Activated CD4-positive, alpha-beta memory T cell treated with anti-CD3 and anti-CD28 coated beads, Interleukin-2, amount 10 ng/mL, durations not matched to agents 7 days and 5 days (primary cell): ENCODE results near the gene SIAH3. TPM values are rescaled to one million over a fixed set of nuclear protein-coding genes. Genes with fewer than 3 reads are reported as not detected.

ENCODE experiments used
- CTCF ChIA-PET: fragments of 350-600 bp; sonication (Branson Sonifier 250); formaldehyde crosslinking; loops from one replicate; lab custom pipeline; 2021; ENCODE audit warnings: antibody characterized with exemption, inconsistent platforms; lab: Charles Lee
- POLR2A ChIA-PET: fragments of 350-600 bp; sonication (Branson Sonifier 250); formaldehyde crosslinking; loops from one replicate; lab custom pipeline; 2021; ENCODE audit warnings: antibody characterized with exemption; lab: Charles Lee
- DNase-seq: peaks from one replicate; pipeline ENCODE4 v3.0.0-alpha.2; 2020
- H3K27ac Mint-ChIP-seq: one replicate; pipeline ENCODE4 v1.8.0; 2021; ENCODE audit warnings: mild to moderate bottlenecking, mixed read lengths
- H3K27me3 Mint-ChIP-seq: one replicate; pipeline ENCODE4 v1.8.0; 2021; ENCODE audit warnings: mixed read lengths
- H3K36me3 Mint-ChIP-seq: one replicate; pipeline ENCODE4 v1.8.0; 2021; ENCODE audit warnings: low read depth, mixed read lengths
- H3K4me1 Mint-ChIP-seq: one replicate; pipeline ENCODE4 v1.8.0; 2021; ENCODE audit warnings: mixed read lengths
- H3K4me3 Mint-ChIP-seq: one replicate; pipeline ENCODE4 v1.8.0; 2021; ENCODE audit warnings: mild to moderate bottlenecking, mixed read lengths
- H3K9me3 Mint-ChIP-seq: one replicate; pipeline ENCODE4 v1.8.0; 2021; ENCODE audit warnings: mixed read lengths
- total RNA-seq, 2 experiments: library from RNA; stranded (reverse); gene quantifications; one replicate each; pipeline ENCODE4 v1.2.3, GENCODE V29; 2021

Gene SIAH3
- total RNA-seq, 2 experiments from 2014 or later: 0.03 TPM; not detected in 1

GRCh38 chr13:45752510-45752909 lies 99.0 kb downstream of the SIAH3 start:
- Mint-ChIP-seq H3K36me3 (no peaks in the 10 kb centered on the region), H3K27me3 (peaks cover 2% of the 10 kb centered on the region), H3K4me3 (no peak overlapping the region), H3K27ac (no peak overlapping the region), H3K4me1 (no peaks in the 10 kb centered on the region), H3K9me3 (peaks cover 1% of the 10 kb centered on the region)
- DNase-seq: no peak
- ChIA-PET POLR2A (no interaction called here), CTCF (no interaction called here)

DNA sequence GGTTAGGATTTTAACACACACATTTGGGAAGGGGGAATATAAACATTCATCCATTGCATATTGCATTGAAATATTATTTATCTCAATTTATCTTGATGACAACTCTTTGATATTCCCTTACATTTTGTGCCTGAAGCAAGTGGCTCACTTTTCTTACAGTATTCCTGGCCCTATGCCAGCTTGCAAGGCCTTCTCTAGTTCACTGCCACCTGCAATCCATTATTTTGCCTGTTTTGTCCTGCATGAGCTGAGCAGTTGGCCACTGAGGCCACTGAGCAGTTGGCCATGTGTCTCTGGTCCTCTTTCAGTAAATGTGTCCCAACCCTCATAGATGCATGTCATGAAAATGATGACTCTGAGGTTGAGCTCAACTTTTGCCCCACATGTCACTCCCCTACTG lies 99.7 kb downstream of the SIAH3 start:
- CTCF ChIA-PET: no interaction called here
- Mint-ChIP-seq H3K4me3 (no peak overlapping the region), H3K27me3 (peaks cover 2% of the 10 kb centered on the region), H3K4me1 (no peaks in the 10 kb centered on the region), H3K9me3 (no peaks in the 10 kb centered on the region), H3K36me3 (no peaks in the 10 kb centered on the region), H3K27ac (no peak overlapping the region)
- DNase-seq: no peak
- POLR2A ChIA-PET: no interaction called here

- DNase-seq: no peak
- POLR2A ChIA-PET: no interaction called here
- Mint-ChIP-seq H3K36me3 (no peaks in the 10 kb centered on the region), H3K27ac (no peak overlapping the region), H3K4me3 (no peak overlapping the region), H3K4me1 (no peaks in the 10 kb centered on the region), H3K9me3 (no peaks in the 10 kb centered on the region), H3K27me3 (peaks cover 2% of the 10 kb centered on the region)
- CTCF ChIA-PET: no interaction called here
Measured at GRCh38 chr13:45750566-45750965, 101.0 kb downstream of the SIAH3 start.

DNA sequence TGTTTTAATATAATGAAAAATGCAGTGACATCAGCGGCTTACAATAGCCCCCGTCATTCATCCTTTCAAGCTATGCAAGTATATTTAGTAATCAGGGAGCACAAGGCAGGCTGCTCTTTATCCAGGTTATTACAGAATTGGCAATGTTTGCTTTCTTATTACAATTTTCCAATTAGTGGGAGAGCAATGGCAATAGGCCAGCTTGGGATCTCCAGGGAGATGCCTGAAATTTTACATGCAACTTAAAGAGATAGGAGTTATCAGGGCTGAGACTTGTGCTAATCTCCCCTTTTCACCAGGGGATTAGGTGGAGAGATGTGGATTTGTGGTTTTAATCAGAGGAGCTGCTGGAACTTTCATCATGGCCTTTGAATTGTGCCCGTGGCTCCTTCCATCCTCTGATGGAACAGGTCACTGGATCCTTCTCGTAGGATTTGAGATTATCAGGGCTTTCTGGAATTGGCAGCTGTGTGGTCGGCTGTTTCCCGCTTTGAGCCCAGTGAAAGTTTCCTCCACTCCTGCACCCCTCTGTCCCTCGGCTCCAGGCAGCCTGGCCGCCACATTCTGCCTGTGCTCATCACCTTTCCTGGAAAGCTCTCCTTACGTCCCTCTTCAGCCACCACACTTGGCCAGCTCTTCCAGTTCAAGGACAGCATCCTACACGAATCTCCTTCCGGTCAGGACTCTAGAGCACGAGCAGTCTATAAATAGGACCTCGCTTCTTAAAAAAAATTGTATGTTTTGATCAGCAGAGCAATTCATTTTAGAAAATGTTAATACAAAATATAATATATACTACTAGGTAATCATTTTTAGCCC lies 102.4 kb downstream of the SIAH3 start:
- H3K4me1 Mint-ChIP-seq: no peaks in the 10 kb centered on the region
- ChIA-PET CTCF (no interaction called here), POLR2A (no interaction called here)
- H3K27me3 Mint-ChIP-seq: peaks cover 2% of the 10 kb centered on the region
- H3K36me3 Mint-ChIP-seq: no peaks in the 10 kb centered on the region
- H3K9me3 Mint-ChIP-seq: no peaks in the 10 kb centered on the region
- H3K4me3 Mint-ChIP-seq: no peak overlapping the region
- DNase-seq: no peak
- H3K27ac Mint-ChIP-seq: no peak overlapping the region

DNA sequence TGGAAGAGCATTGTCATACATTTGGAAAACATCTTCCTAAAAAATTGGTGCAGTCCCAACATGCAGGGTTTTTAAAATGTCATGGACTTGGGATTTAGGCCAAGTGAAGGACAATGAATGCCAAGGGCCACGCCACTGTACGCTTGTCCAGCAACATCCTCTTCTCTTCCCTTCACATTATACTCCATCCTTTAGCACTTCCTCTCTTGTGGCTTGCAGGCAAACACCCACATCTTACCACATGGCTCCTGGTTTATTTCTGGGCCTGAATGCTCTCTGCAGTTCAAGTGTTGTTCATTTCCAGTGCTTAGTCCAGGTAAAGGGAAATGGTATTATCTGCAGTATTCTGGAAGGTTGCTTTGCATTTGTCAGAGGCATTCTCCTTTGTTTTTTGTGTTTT lies 104.5 kb downstream of the SIAH3 start:
- Mint-ChIP-seq H3K36me3 (no peaks in the 10 kb centered on the region), H3K4me1 (no peaks in the 10 kb centered on the region), H3K4me3 (no peak overlapping the region), H3K9me3 (no peaks in the 10 kb centered on the region), H3K27ac (no peak overlapping the region), H3K27me3 (peaks cover 3% of the 10 kb centered on the region)
- CTCF ChIA-PET: no interaction called here
- POLR2A ChIA-PET: no interaction called here
- no peak for DNase-seq

DNA sequence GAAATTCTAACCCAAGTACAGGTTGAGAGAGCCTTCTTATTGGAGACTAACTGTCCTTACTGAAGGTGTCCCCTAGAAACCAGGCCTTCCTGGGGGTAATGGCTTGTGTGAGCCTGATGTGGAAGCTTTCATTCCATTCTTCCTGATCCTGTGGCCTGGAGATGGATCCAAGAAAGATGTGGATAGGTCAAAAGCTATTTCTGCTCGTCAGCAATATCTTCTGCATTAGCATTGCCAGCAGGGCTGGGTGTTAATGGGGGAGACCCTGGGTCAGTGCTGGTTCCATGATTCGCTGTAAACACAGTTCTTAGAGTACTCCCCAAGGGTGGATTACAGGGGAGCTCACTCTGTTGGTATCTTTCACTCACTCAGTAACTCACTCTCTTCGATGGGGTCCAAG lies 106.6 kb downstream of the SIAH3 start:
- POLR2A ChIA-PET: no interaction called here
- DNase-seq: no peak
- CTCF ChIA-PET: no interaction called here
- H3K27me3 Mint-ChIP-seq: peaks cover 3% of the 10 kb centered on the region
- H3K4me3 Mint-ChIP-seq: no peak overlapping the region
- no peaks in the 10 kb centered on the region for H3K9me3 Mint-ChIP-seq
- no peaks in the 10 kb centered on the region for H3K4me1 Mint-ChIP-seq
- no peak overlapping the region for H3K27ac Mint-ChIP-seq
- H3K36me3 Mint-ChIP-seq: no peaks in the 10 kb centered on the region

DNA sequence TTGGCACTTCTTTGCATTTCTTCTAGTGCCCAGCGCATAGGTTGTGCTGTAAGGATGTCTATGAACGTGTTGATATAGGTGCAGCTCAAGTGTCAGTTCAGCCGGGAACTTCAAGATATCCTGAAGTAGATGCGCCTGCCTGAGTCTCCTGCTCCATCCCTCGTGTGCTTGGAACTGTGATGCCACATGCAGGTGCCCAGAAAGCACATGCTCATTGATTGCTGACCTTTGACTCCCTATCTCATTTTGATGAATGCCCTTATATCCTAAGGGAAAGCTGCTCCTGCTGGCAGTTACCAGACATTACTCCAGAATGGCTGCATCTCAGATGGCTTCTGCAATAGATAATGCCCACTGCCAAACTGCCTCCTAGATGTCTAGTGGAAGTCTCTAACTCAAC lies 108.6 kb downstream of the SIAH3 start:
- no peaks in the 10 kb centered on the region for H3K36me3 Mint-ChIP-seq
- POLR2A ChIA-PET: no interaction called here
- CTCF ChIA-PET: interaction anchor here (0.7 kb wide), 1 partner anchor 898 kb away, joined by 4 read pairs; no protein-coding TSS in a partner anchor
- DNase-seq: no peak
- H3K27ac Mint-ChIP-seq: no peak overlapping the region
- no peaks in the 10 kb centered on the region for H3K9me3 Mint-ChIP-seq
- H3K4me1 Mint-ChIP-seq: no peaks in the 10 kb centered on the region
- no peak overlapping the region for H3K4me3 Mint-ChIP-seq
- peaks cover 1% of the 10 kb centered on the region for H3K27me3 Mint-ChIP-seq

DNA sequence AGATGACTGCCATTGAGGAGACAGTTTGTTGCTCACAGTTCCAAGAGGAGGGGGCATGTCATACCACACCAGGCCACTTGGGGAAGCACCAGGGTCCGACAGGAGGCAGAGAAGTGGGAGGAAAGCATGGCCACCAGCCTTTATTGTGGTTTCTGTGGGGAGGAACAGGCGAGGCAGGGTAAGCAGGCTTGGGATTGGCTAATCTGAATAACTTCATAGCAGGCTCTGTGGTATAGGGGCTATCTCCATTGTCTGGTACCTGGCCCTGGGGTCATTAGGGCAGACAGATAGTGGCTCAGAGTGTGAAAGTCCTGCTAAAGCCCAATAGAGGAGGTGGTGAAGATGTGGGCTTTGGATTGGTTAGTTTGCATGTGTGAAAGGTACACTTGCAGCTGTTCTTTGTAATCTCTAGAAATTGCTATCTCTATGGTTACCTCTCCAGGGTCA lies 114.0 kb downstream of the SIAH3 start:
- no peaks in the 10 kb centered on the region for H3K36me3 Mint-ChIP-seq
- ChIA-PET POLR2A (no interaction called here), CTCF (interaction anchor here (0.8 kb wide), 1 partner anchor 68 kb away, joined by 3 read pairs; no protein-coding TSS in a partner anchor)
- H3K27ac Mint-ChIP-seq: no peak overlapping the region
- H3K9me3 Mint-ChIP-seq: no peaks in the 10 kb centered on the region
- no peaks in the 10 kb centered on the region for H3K4me1 Mint-ChIP-seq
- DNase-seq: peak; percentile 19
- H3K4me3 Mint-ChIP-seq: no peak overlapping the region
- H3K27me3 Mint-ChIP-seq: no peaks in the 10 kb centered on the region

- Mint-ChIP-seq H3K9me3 (no peaks in the 10 kb centered on the region), H3K27ac (no peak overlapping the region), H3K4me3 (no peak overlapping the region), H3K4me1 (no peaks in the 10 kb centered on the region), H3K27me3 (peaks cover 8% of the 10 kb centered on the region), H3K36me3 (no peaks in the 10 kb centered on the region)
- CTCF ChIA-PET: interaction anchor here (0.5 kb wide), 1 partner anchor 114 kb away, joined by 5 read pairs; no protein-coding TSS in a partner anchor
- POLR2A ChIA-PET: no interaction called here
- no peak for DNase-seq
Measured at GRCh38 chr13:45733361-45733760, 118.2 kb downstream of the SIAH3 start.

DNA sequence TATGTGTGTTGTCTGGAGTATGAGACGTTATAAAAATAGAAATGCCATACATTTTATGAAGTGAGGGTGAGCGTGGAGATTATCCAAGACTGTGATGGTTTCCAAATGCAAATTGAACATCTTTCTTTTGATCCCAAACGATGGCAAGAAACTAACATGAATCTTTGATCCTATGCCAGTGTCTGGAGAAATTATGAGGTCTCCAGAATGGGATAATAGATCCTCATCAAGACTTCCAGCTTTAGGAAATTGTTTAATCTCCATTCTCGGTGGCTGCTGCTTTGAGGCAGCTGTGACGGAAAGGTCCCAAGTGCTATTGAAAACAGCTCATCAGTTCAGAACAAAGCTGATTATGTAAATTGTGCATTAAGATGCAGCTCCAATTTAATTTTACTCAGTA lies 118.6 kb downstream of the SIAH3 start:
- ChIA-PET POLR2A (no interaction called here), CTCF (interaction anchor here (0.5 kb wide), 1 partner anchor 113 kb away, joined by 5 read pairs; no protein-coding TSS in a partner anchor)
- Mint-ChIP-seq H3K9me3 (no peaks in the 10 kb centered on the region), H3K27ac (no peak overlapping the region), H3K4me3 (no peak overlapping the region), H3K4me1 (no peaks in the 10 kb centered on the region), H3K27me3 (peaks cover 8% of the 10 kb centered on the region), H3K36me3 (no peaks in the 10 kb centered on the region)
- DNase-seq: no peak

GRCh38 chr13:45731455-45731854 lies 120.1 kb downstream of the SIAH3 start:
- Mint-ChIP-seq H3K27ac (no peak overlapping the region), H3K36me3 (no peaks in the 10 kb centered on the region), H3K4me1 (no peaks in the 10 kb centered on the region), H3K9me3 (no peaks in the 10 kb centered on the region), H3K4me3 (no peak overlapping the region), H3K27me3 (peaks cover 8% of the 10 kb centered on the region)
- ChIA-PET POLR2A (no interaction called here), CTCF (no interaction called here)
- DNase-seq: no peak

DNA sequence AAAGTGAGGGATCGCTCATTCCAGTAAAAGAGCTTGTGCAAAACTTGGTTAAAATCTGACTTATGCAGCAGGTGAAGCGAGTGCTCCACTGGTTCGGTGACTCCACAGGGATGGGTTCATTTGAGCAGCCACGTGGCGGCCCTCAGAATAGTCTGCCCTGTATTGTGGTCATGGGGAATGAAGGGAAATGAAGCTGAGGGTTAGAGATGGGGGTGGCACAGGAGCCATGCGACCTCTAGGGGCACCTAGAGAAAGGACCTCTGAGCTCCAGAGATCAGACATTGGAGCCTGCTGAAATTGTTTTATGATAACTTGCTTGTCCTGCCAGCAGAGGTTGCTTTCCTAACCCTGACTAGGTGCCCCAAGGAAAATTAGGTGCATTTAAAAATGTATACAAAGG lies 122.8 kb downstream of the SIAH3 start:
- DNase-seq: no peak
- CTCF ChIA-PET: interaction anchor here (1.2 kb wide), 1 partner anchor 106 kb away, joined by 6 read pairs; no protein-coding TSS in a partner anchor
- Mint-ChIP-seq H3K27me3 (peaks cover 8% of the 10 kb centered on the region), H3K36me3 (no peaks in the 10 kb centered on the region), H3K9me3 (no peaks in the 10 kb centered on the region), H3K27ac (no peak overlapping the region), H3K4me1 (no peaks in the 10 kb centered on the region), H3K4me3 (no peak overlapping the region)
- POLR2A ChIA-PET: no interaction called here
